ENCODE data around the gene SPSB4.
"Not testable (repeated sequence)": the region's sequence is repeated elsewhere in the genome, so short reads cannot be mapped to it uniquely, and the experiment has no call there.

SPSB4 gene

GRCh38 chr3:141108039-141108438, 56.9 kb downstream of the SPSB4 start:
- ChIA-PET CTCF (no interaction called here), POLR2A (no interaction called here)
- no peak for DNase-seq (ENCODE audit: low read depth, low spot score)
- TF ChIP-seq CTCF (IDR thresholded peaks at IDR 0.05; ENCODE audit: insufficient read depth, low read length, missing control alignments), result no peak
- H3K4me3 ChIP-seq (ENCODE audit: low read depth, low read length), result no peak overlapping the region

GRCh38 chr3:141109751-141110150, 58.6 kb downstream of the SPSB4 start:
- no peak for DNase-seq (ENCODE audit: low read depth, low spot score)
- ChIA-PET CTCF (interaction anchor here (1.1 to 3.0 kb wide), 4 partner anchors 14 to 211 kb away, joined by 4 to 11 read pairs (median 4); no protein-coding TSS in a partner anchor), POLR2A (no interaction called here)
- TF ChIP-seq CTCF (IDR thresholded peaks at IDR 0.05; ENCODE audit: insufficient read depth, low read length, missing control alignments), result no peak
- no peak overlapping the region for H3K4me3 ChIP-seq (ENCODE audit: low read depth, low read length)

- CTCF ChIA-PET, result interaction anchor here (1.5 to 3.0 kb wide), 3 partner anchors 15 to 212 kb away, joined by 4 to 11 read pairs (median 4); no protein-coding TSS in a partner anchor
Measured at GRCh38 chr3:141110322-141110721, 59.2 kb downstream of the SPSB4 start.

GRCh38 chr3:141111364-141112155, 60.4 kb downstream of the SPSB4 start:
- no peak for DNase-seq (ENCODE audit: low read depth, low spot score)
- ChIA-PET CTCF (interaction anchor here (0.6 to 3.0 kb wide), 3 partner anchors 111 to 728 kb away, joined by 3 to 11 read pairs (median 4); no protein-coding TSS in a partner anchor), POLR2A (interaction anchor here (0.6 kb wide), 1 partner anchor 137 kb away, joined by 3 read pairs; no protein-coding TSS in a partner anchor)
- no peak for TF ChIP-seq CTCF (IDR thresholded peaks at IDR 0.05; ENCODE audit: insufficient read depth, low read length, missing control alignments)
- H3K4me3 ChIP-seq (ENCODE audit: low read depth, low read length), result no peak overlapping the region

More at GRCh38 chr3:141110322-141110721, 59.2 kb downstream of the SPSB4 start:
- TF ChIP-seq CTCF (IDR thresholded peaks at IDR 0.05; ENCODE audit: insufficient read depth, low read length, missing control alignments), result no peak
- H3K4me3 ChIP-seq (ENCODE audit: low read depth, low read length), result no peak overlapping the region
- POLR2A ChIA-PET, result no interaction called here
- DNase-seq (ENCODE audit: low read depth, low spot score), result no peak

GRCh38 chr3:141112686-141113297, 61.6 kb downstream of the SPSB4 start:
- H3K4me3 ChIP-seq (ENCODE audit: low read depth, low read length), result no peak overlapping the region
- DNase-seq (ENCODE audit: low read depth, low spot score), result no peak
- ChIA-PET CTCF (interaction anchor here (0.6 to 1.6 kb wide), 3 partner anchors 113 to 729 kb away, joined by 3 to 4 read pairs (median 3); no protein-coding TSS in a partner anchor), POLR2A (interaction anchor here (0.6 kb wide), 1 partner anchor 138 kb away, joined by 3 read pairs; no protein-coding TSS in a partner anchor)
- TF ChIP-seq CTCF (IDR thresholded peaks at IDR 0.05; ENCODE audit: insufficient read depth, low read length, missing control alignments), result no peak

- CTCF ChIA-PET, result interaction anchor here (1.3 to 1.6 kb wide), 2 partner anchors 114 to 192 kb away, joined by 3 to 4 read pairs; no protein-coding TSS in a partner anchor
- DNase-seq (ENCODE audit: low read depth, low spot score); POLR2A ChIA-PET; H3K4me3 ChIP-seq (ENCODE audit: low read depth, low read length): not testable (repeated sequence)
Measured at GRCh38 chr3:141113680-141114079, 62.5 kb downstream of the SPSB4 start.

All from AG04449 (cell line).